ENCODE measurements around the gene ODAM. TPM values are rescaled to one million over a fixed set of nuclear protein-coding genes. Genes with fewer than 3 reads are reported as not detected.
"Not testable (repeated sequence)": the region's sequence is repeated elsewhere in the genome, so short reads cannot be mapped to it uniquely, and the experiment has no call there.

ODAM gene
- polyA plus RNA-seq, 3 donors: 1.2 to 1.8 (median 1.2) TPM

GRCh38 chr4:70212752-70213151 lies 17.2 kb downstream of the ODAM start:
- DNase-seq (ENCODE audit: extremely low read depth in 1 of 11, low read depth in 9 of 11, low spot score in 4 of 11): not testable (repeated sequence)

- DNase-seq (ENCODE audit: extremely low read depth in 1 of 11, low read depth in 9 of 11, low spot score in 4 of 11): not testable (repeated sequence)
These were observed 20.6 kb downstream of the ODAM start for GRCh38 chr4:70216109-70216508.

GRCh38 chr4:70216550-70216949 lies 21.0 kb downstream of the ODAM start:
- DNase-seq (ENCODE audit: extremely low read depth in 1 of 11, low read depth in 9 of 11, low spot score in 4 of 11): not testable (repeated sequence)

- DNase-seq (ENCODE audit: extremely low read depth in 1 of 11, low read depth in 9 of 11, low spot score in 4 of 11): not testable (repeated sequence)
These were observed 25.9 kb downstream of the ODAM start for GRCh38 chr4:70221389-70221788.

GRCh38 chr4:70221818-70222217 lies 26.3 kb downstream of the ODAM start:
- DNase-seq (ENCODE audit: extremely low read depth in 1 of 11, low read depth in 9 of 11, low spot score in 4 of 11): not testable (repeated sequence)

GRCh38 chr4:70225824-70226223 lies 30.3 kb downstream of the ODAM start, which contains the start of gene FDCSP:
FDCSP (plus strand) TSS chr4:70226124; CDS start chr4:70231195, 5,071 bp downstream.
- no peak for DNase-seq (ENCODE audit: extremely low read depth in 1 of 11, low read depth in 9 of 11, low spot score in 4 of 11)

GRCh38 chr4:70236125-70236524 lies 40.6 kb downstream of the ODAM start:
- no peak for DNase-seq (ENCODE audit: extremely low read depth in 1 of 11, low read depth in 9 of 11, low spot score in 4 of 11)

GRCh38 chr4:70239131-70239883 lies 43.8 kb downstream of the ODAM start:
- DNase-seq (ENCODE audit: extremely low read depth in 1 of 11, low read depth in 9 of 11, low spot score in 4 of 11): no peak

- DNase-seq (ENCODE audit: extremely low read depth in 1 of 11, low read depth in 9 of 11, low spot score in 4 of 11): no peak
These were observed 44.5 kb downstream of the ODAM start for GRCh38 chr4:70239884-70240591.

GRCh38 chr4:70242297-70242696 lies 46.8 kb downstream of the ODAM start, which contains the start of gene CSN3:
CSN3 (plus strand) TSS chr4:70242597; CDS start chr4:70244820, 2,223 bp downstream.
- not testable (repeated sequence) for DNase-seq (ENCODE audit: extremely low read depth in 1 of 11, low read depth in 9 of 11, low spot score in 4 of 11)

- no peak for DNase-seq (ENCODE audit: extremely low read depth in 1 of 11, low read depth in 9 of 11, low spot score in 4 of 11)
These were observed 47.6 kb downstream of the ODAM start for GRCh38 chr4:70243091-70243490.

- no peak for DNase-seq (ENCODE audit: extremely low read depth in 1 of 11, low read depth in 9 of 11, low spot score in 4 of 11)
These were observed 55.9 kb downstream of the ODAM start for GRCh38 chr4:70251250-70251944.

- DNase-seq (ENCODE audit: extremely low read depth in 1 of 11, low read depth in 9 of 11, low spot score in 4 of 11): no peak
These were observed 56.4 kb downstream of the ODAM start for GRCh38 chr4:70251945-70252277.

Other genes with a start within 250 kb of the ODAM start
- gene CSN2, start 230.0 kb upstream of the ODAM start, polyA plus RNA-seq (ENCODE audit: insufficient read length in 3 of 3): under 1 TPM in 1 of 3 donors, not detected in 2; 0.10 TPM
- under 1 TPM in 2 of 3 donors, not detected in 1; 0.33 to 0.68 TPM for gene STATH, start 199.8 kb upstream of the ODAM start, polyA plus RNA-seq (ENCODE audit: insufficient read length in 3 of 3)
- not detected for gene HTN3, start 167.3 kb upstream of the ODAM start, polyA plus RNA-seq (ENCODE audit: insufficient read length in 3 of 3)
- gene HTN1, start 145.3 kb upstream of the ODAM start, polyA plus RNA-seq (ENCODE audit: insufficient read length in 3 of 3): under 1 TPM in 1 of 3 donors, not detected in 2; 0.06 TPM
- under 1 TPM; 0.06 to 0.26 (median 0.09) TPM for gene PRR27, start 41.5 kb upstream of the ODAM start, polyA plus RNA-seq (ENCODE audit: insufficient read length in 3 of 3)
- under 1 TPM; 0.79 to 0.82 (median 0.81) TPM for gene FDCSP, start 30.4 kb downstream of the ODAM start, polyA plus RNA-seq (ENCODE audit: insufficient read length in 3 of 3)
- gene CSN3, start 46.9 kb downstream of the ODAM start, polyA plus RNA-seq (ENCODE audit: insufficient read length in 3 of 3): not detected
- gene CABS1, start 139.3 kb downstream of the ODAM start, polyA plus RNA-seq (ENCODE audit: insufficient read length in 3 of 3): under 1 TPM in 2 of 3 donors, not detected in 1; 0.11 to 0.12 TPM
- not detected for gene SMR3A, start 165.0 kb downstream of the ODAM start, polyA plus RNA-seq (ENCODE audit: insufficient read length in 3 of 3)
- not detected for gene SMR3B, start 187.4 kb downstream of the ODAM start, polyA plus RNA-seq (ENCODE audit: insufficient read length in 3 of 3)
- gene OPRPN, start 202.2 kb downstream of the ODAM start, polyA plus RNA-seq (ENCODE audit: insufficient read length in 3 of 3): not detected

Measured in renal cortex interstitium (tissue), 11 donors.